Adrenal gland (tissue), 5 donors: Measurements from ENCODE around the gene LRRC1.

Experiments used
- POLR2A ChIP-seq, 2 donors: fragments of 450-650 bp; IDR thresholded peaks; one replicate each; pipeline ENCODE4 v1.6.1; 2017; ENCODE audit warnings: antibody characterized with exemption in 2 of 2, mild to moderate bottlenecking in 2 of 2, moderate library complexity in 1 of 2
- TF ChIP-seq, protein P1 (sequence below), 6 experiments: fragments of 450-650 bp in 4 of 6; fragments of 200-600 bp in 2 of 6; sonication (generic) in 1 of 6; IDR thresholded peaks; 1 replicate in 5 of 6; 2 replicates in 1 of 6; pipeline versions ENCODE4 v1.5.1 to v1.8.0; 2016 to 2021; ENCODE audit warnings: antibody characterized with exemption in 6 of 6, mild to moderate bottlenecking in 2 of 6, moderate library complexity in 1 of 6
- donor health status: DM: no; HTN: no; CAD: no.

GRCh38 chr6:53792016-53792415 lies 2.8 kb upstream of the LRRC1 start:
- TF ChIP-seq, protein P1, sequence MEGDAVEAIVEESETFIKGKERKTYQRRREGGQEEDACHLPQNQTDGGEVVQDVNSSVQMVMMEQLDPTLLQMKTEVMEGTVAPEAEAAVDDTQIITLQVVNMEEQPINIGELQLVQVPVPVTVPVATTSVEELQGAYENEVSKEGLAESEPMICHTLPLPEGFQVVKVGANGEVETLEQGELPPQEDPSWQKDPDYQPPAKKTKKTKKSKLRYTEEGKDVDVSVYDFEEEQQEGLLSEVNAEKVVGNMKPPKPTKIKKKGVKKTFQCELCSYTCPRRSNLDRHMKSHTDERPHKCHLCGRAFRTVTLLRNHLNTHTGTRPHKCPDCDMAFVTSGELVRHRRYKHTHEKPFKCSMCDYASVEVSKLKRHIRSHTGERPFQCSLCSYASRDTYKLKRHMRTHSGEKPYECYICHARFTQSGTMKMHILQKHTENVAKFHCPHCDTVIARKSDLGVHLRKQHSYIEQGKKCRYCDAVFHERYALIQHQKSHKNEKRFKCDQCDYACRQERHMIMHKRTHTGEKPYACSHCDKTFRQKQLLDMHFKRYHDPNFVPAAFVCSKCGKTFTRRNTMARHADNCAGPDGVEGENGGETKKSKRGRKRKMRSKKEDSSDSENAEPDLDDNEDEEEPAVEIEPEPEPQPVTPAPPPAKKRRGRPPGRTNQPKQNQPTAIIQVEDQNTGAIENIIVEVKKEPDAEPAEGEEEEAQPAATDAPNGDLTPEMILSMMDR (IDR thresholded peaks at IDR 0.05), result no peak
- TF ChIP-seq POLR2A (IDR thresholded peaks at IDR 0.05), result no peak
